ENCODE results near the gene FN1. TPM values are rescaled to one million over a fixed set of nuclear protein-coding genes. Genes with fewer than 3 reads are reported as not detected.

The FN1 gene
- total RNA-seq, 6 donors from 2014 or later: 310 to 1,686 (median 1,133) TPM

- 57 to 70% methylated on average over 8 of the region's 8 CpGs for WGBS, 2 donors
Observed at GRCh38 chr2:215420471-215420935, 15.4 kb downstream of the FN1 start.

GRCh38 chr2:215419769-215420470 is 15.9 kb downstream of the FN1 start:
- no peak overlapping the region for H3K4me3 ChIP-seq
- no peak for DNase-seq
- H3K36me3 ChIP-seq: peaks cover 0 to 31% (median 5%) of the 10 kb centered on the region in 4 donors
- TF ChIP-seq POLR2AphosphoS5 (IDR thresholded peaks at IDR 0.05) (no peak), EP300 (IDR thresholded peaks at IDR 0.05) (no peak), POLR2A (IDR thresholded peaks at IDR 0.05) (no peak), CTCF (IDR thresholded peaks at IDR 0.05) (no peak)
- WGBS, 2 donors: 58 to 69% methylated on average over 7 of the region's 7 CpGs
- no peaks in the 10 kb centered on the region for H3K9me3 ChIP-seq
- H3K27me3 ChIP-seq: no peaks in the 10 kb centered on the region
- peaks cover 2 to 17% (median 7%) of the 10 kb centered on the region in 4 donors for H3K4me1 ChIP-seq
- H3K27ac ChIP-seq: peak overlapping the region in 1 of 4 donors; percentile 18
- no peak for ATAC-seq (ENCODE audit: low FRiP score in 2 of 2)

More at GRCh38 chr2:215420471-215420935, 15.4 kb downstream of the FN1 start:
- Histone ChIP-seq H3K4me3 (no peak overlapping the region), H3K4me1 (peaks cover 2 to 17% (median 7%) of the 10 kb centered on the region in 4 donors), H3K9me3 (no peaks in the 10 kb centered on the region), H3K27me3 (no peaks in the 10 kb centered on the region), H3K36me3 (peaks cover 0 to 31% (median 5%) of the 10 kb centered on the region in 4 donors), H3K27ac (no peak overlapping the region)
- ATAC-seq (ENCODE audit: low FRiP score in 2 of 2): no peak
- no peak for DNase-seq
- TF ChIP-seq POLR2AphosphoS5 (IDR thresholded peaks at IDR 0.05) (no peak), CTCF (IDR thresholded peaks at IDR 0.05) (no peak), EP300 (IDR thresholded peaks at IDR 0.05) (no peak), POLR2A (IDR thresholded peaks at IDR 0.05) (no peak)

- DNase-seq (no peak), ATAC-seq (ENCODE audit: low FRiP score in 2 of 2) (no peak)
- H3K36me3 ChIP-seq: peaks cover 0 to 29% (median 5%) of the 10 kb centered on the region in 4 donors
- peak overlapping the region in 1 of 4 donors; percentile 33 for H3K27ac ChIP-seq
- no peak for TF ChIP-seq CTCF (IDR thresholded peaks at IDR 0.05)
- TF ChIP-seq POLR2A (IDR thresholded peaks at IDR 0.05): no peak
- TF ChIP-seq POLR2AphosphoS5 (IDR thresholded peaks at IDR 0.05): no peak
- TF ChIP-seq EP300 (IDR thresholded peaks at IDR 0.05): no peak
- WGBS, 2 donors: 61 to 67% methylated on average over 3 of the region's 3 CpGs
- H3K9me3 ChIP-seq: no peaks in the 10 kb centered on the region
- no peak overlapping the region for H3K4me3 ChIP-seq
- peaks cover 2 to 17% (median 7%) of the 10 kb centered on the region in 4 donors for H3K4me1 ChIP-seq
- no peaks in the 10 kb centered on the region for H3K27me3 ChIP-seq
Observed at GRCh38 chr2:215419113-215419512, 16.8 kb downstream of the FN1 start.

GRCh38 chr2:215418064-215418963 is 17.6 kb downstream of the FN1 start:
- H3K27ac ChIP-seq: peak overlapping the region in 1 of 4 donors; percentile 41
- H3K36me3 ChIP-seq: peaks cover 0 to 22% (median under 1%) of the 10 kb centered on the region in 4 donors

More at GRCh38 chr2:215418064-215418963, 17.6 kb downstream of the FN1 start:
- ATAC-seq (ENCODE audit: low FRiP score in 2 of 2) (peak in 1 of 2 donors; percentile 50), DNase-seq (peak in 1 of 2 donors; percentile 43)
- Histone ChIP-seq H3K4me3 (no peak overlapping the region), H3K4me1 (peaks cover 2 to 17% (median 7%) of the 10 kb centered on the region in 4 donors), H3K9me3 (no peaks in the 10 kb centered on the region), H3K27me3 (no peaks in the 10 kb centered on the region)
- 51 to 59% methylated on average over 3 of the region's 3 CpGs for WGBS, 2 donors
- TF ChIP-seq CTCF (IDR thresholded peaks at IDR 0.05) (no peak), EP300 (IDR thresholded peaks at IDR 0.05) (peak in 1 of 4 donors; percentile 17)
